Stimulated activated CD4-positive, alpha-beta T cell treated with anti-CD3 and anti-CD28 coated beads, TNF-alpha, amount 100 ng/mL, for 4 hours (primary cell): ENCODE data around the gene NSMF.

ENCODE experiments used
- DNase-seq, 3 experiments: peaks; one replicate each; pipeline ENCODE4 v3.0.0-alpha.2; 2020; ENCODE audit warnings: low read depth in 3 of 3

Gene NSMF

GRCh38 chr9:137492464-137493363, 33.6 kb upstream of the NSMF start:
- DNase-seq, result no peak

- DNase-seq, result no peak
Observed at GRCh38 chr9:137491735-137492432, 32.8 kb upstream of the NSMF start.

GRCh38 chr9:137490532-137491186, 31.5 kb upstream of the NSMF start:
- no peak for DNase-seq

GRCh38 chr9:137488906-137489305, 29.8 kb upstream of the NSMF start:
- DNase-seq, result no peak

GRCh38 chr9:137488327-137488653, 29.2 kb upstream of the NSMF start:
- DNase-seq, result no peak

GRCh38 chr9:137487454-137488326, 28.6 kb upstream of the NSMF start:
- no peak for DNase-seq

GRCh38 chr9:137486545-137487453, 27.7 kb upstream of the NSMF start:
- DNase-seq, result no peak

- DNase-seq, result no peak
Observed at GRCh38 chr9:137486141-137486490, 27.0 kb upstream of the NSMF start.

- DNase-seq, result no peak
Observed at GRCh38 chr9:137485343-137486140, 26.4 kb upstream of the NSMF start.

- no peak for DNase-seq
Observed at GRCh38 chr9:137484551-137485315, 25.6 kb upstream of the NSMF start.

- DNase-seq, result no peak
Observed at GRCh38 chr9:137482094-137482781, 23.1 kb upstream of the NSMF start.

- DNase-seq, result no peak
Observed at GRCh38 chr9:137480686-137481683, 21.9 kb upstream of the NSMF start.

- DNase-seq, result no peak
Observed at GRCh38 chr9:137479892-137480685, 21.0 kb upstream of the NSMF start.

GRCh38 chr9:137478962-137479861, 20.1 kb upstream of the NSMF start:
- DNase-seq, result no peak

GRCh38 chr9:137478613-137478961, 19.5 kb upstream of the NSMF start:
- DNase-seq, result no peak
